KMS-11 (cell line): Measurements from ENCODE around the gene WNT5A.

ENCODE experiments used
- H2AFZ ChIP-seq: fragments of 200-600 bp; sonication (generic); 2 replicates; pipeline ENCODE4 v1.6.1; 2016; ENCODE audit warnings: antibody characterized with exemption, mixed run types, low read depth
- H3K27ac ChIP-seq: fragments of 200-600 bp; sonication (generic); 2 replicates; pipeline ENCODE4 v1.6.1; 2016; ENCODE audit warnings: mild to moderate bottlenecking, mixed run types
- H3K27me3 ChIP-seq: fragments of 200-600 bp; sonication (generic); 2 replicates; pipeline ENCODE4 v1.6.1; 2017; ENCODE audit warnings: mild to moderate bottlenecking, low read depth, mixed run types, moderate library complexity; ENCODE audit not compliant: insufficient read depth
- H3K36me3 ChIP-seq: fragments of 200-600 bp; sonication (generic); 2 replicates; pipeline ENCODE4 v1.6.1; 2017; ENCODE audit warnings: mild to moderate bottlenecking, mixed run types; ENCODE audit not compliant: insufficient read depth
- H3K4me1 ChIP-seq: fragments of 200-600 bp; sonication (generic); 2 replicates; pipeline ENCODE4 v1.6.1; 2016; ENCODE audit warnings: mild to moderate bottlenecking, low read depth, mixed run types; ENCODE audit not compliant: poor library complexity, severe bottlenecking
- H3K4me2 ChIP-seq: fragments of 200-600 bp; sonication (generic); 2 replicates; pipeline ENCODE4 v1.7.0; 2016; ENCODE audit warnings: mild to moderate bottlenecking, mixed run types
- H3K4me3 ChIP-seq: fragments of 200-600 bp; sonication (generic); IDR thresholded peaks from 2 replicates; pipeline ENCODE4 v1.6.1; 2017; ENCODE audit warnings: low read depth, low read length, mixed read lengths; ENCODE audit not compliant: insufficient read depth
- H3K79me2 ChIP-seq: fragments of 200-600 bp; sonication (generic); 2 replicates; pipeline ENCODE4 v1.6.1; 2016; ENCODE audit warnings: low read depth, mixed run types; ENCODE audit not compliant: insufficient read depth
- H3K9ac ChIP-seq: fragments of 200-600 bp; sonication (generic); 2 replicates; pipeline ENCODE4 v1.6.1; 2016; ENCODE audit warnings: mild to moderate bottlenecking, mixed run types
- H4K20me1 ChIP-seq: fragments of 200-600 bp; sonication (generic); 2 replicates; pipeline ENCODE4 v1.6.1; 2016; ENCODE audit warnings: mild to moderate bottlenecking, mixed run types; ENCODE audit not compliant: insufficient read depth
- TF ChIP-seq, protein P1 (sequence below): fragments of 200-600 bp; sonication (generic); conservative IDR thresholded peaks from 2 replicates; pipeline ENCODE4 v1.6.1; 2017; ENCODE audit warnings: low read depth, mild to moderate bottlenecking, antibody characterized with exemption, low read length, moderate library complexity, mixed read lengths

WNT5A gene

GRCh38 chr3:55466526-55466925, 20.6 kb downstream of the WNT5A start:
- Histone ChIP-seq H3K79me2 (no peaks in the 10 kb centered on the region), H3K27ac (no peak overlapping the region), H3K4me2 (no peak overlapping the region), H3K27me3 (no peaks in the 10 kb centered on the region), H3K4me3 (no peak overlapping the region), H4K20me1 (no peaks in the 10 kb centered on the region), H3K9ac (no peak overlapping the region), H2AFZ (no peak overlapping the region), H3K4me1 (no peaks in the 10 kb centered on the region), H3K36me3 (no peaks in the 10 kb centered on the region)
- TF ChIP-seq, protein P1, sequence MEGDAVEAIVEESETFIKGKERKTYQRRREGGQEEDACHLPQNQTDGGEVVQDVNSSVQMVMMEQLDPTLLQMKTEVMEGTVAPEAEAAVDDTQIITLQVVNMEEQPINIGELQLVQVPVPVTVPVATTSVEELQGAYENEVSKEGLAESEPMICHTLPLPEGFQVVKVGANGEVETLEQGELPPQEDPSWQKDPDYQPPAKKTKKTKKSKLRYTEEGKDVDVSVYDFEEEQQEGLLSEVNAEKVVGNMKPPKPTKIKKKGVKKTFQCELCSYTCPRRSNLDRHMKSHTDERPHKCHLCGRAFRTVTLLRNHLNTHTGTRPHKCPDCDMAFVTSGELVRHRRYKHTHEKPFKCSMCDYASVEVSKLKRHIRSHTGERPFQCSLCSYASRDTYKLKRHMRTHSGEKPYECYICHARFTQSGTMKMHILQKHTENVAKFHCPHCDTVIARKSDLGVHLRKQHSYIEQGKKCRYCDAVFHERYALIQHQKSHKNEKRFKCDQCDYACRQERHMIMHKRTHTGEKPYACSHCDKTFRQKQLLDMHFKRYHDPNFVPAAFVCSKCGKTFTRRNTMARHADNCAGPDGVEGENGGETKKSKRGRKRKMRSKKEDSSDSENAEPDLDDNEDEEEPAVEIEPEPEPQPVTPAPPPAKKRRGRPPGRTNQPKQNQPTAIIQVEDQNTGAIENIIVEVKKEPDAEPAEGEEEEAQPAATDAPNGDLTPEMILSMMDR = no peak

DNA sequence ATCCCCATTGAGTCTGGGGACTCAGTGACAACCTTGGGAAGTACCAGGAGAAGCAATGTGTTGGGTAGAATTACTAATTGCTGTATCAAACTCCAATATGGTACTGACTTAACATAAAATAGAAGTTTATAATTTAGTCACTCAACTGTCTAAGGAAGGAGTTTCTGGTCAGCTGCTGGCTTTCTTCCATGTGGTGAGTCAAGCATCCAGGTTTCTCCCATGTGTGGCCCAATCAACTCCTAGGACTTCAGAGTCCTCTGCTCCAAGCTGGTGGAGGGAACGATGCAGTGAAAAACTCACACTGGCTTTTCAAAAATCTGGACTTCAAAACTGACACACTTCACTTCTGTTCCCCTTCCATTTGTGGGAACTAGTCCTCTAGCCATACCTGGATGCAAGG, 25.2 kb downstream of the WNT5A start:
- Histone ChIP-seq H3K4me3 (no peak overlapping the region), H3K79me2 (no peaks in the 10 kb centered on the region), H3K4me2 (no peak overlapping the region), H3K27me3 (no peaks in the 10 kb centered on the region), H3K4me1 (no peaks in the 10 kb centered on the region), H3K36me3 (no peaks in the 10 kb centered on the region), H3K27ac (no peak overlapping the region), H3K9ac (no peak overlapping the region), H2AFZ (no peak overlapping the region), H4K20me1 (no peaks in the 10 kb centered on the region)
- TF ChIP-seq, protein P1 = no peak

DNA sequence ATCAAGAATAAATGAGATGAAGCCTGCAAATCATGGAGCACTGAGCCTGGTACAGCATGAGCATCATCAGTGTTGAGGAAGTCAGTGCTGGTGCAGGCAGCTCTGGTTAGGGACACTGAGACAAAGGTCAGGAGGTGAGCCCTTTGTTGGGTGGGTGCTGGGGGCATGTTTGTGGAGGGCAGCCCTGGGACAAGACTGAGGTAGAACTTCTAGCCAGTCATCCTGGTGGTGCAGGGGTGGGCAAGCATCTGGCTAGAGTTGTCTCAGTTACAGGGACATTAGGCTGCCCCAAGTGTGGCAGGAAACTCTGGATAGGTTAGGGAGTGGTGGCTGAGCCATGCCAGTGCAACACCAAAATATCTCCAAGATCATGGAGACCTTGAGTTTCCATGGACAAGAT, 27.3 kb downstream of the WNT5A start:
- Histone ChIP-seq H3K4me2 (no peak overlapping the region), H3K27me3 (no peaks in the 10 kb centered on the region), H3K4me1 (no peaks in the 10 kb centered on the region), H4K20me1 (no peaks in the 10 kb centered on the region), H3K27ac (no peak overlapping the region), H3K9ac (no peak overlapping the region), H3K4me3 (no peak overlapping the region), H3K36me3 (no peaks in the 10 kb centered on the region), H3K79me2 (no peaks in the 10 kb centered on the region), H2AFZ (no peak overlapping the region)
- TF ChIP-seq, protein P1 = no peak

GRCh38 chr3:55458181-55458790, 28.8 kb downstream of the WNT5A start:
- no peaks in the 10 kb centered on the region for H3K4me1 ChIP-seq
- H2AFZ ChIP-seq = no peak overlapping the region
- TF ChIP-seq, protein P1 = no peak
- H3K9ac ChIP-seq = no peak overlapping the region
- no peaks in the 10 kb centered on the region for H3K27me3 ChIP-seq
- H3K4me2 ChIP-seq = no peak overlapping the region
- H3K79me2 ChIP-seq = no peaks in the 10 kb centered on the region
- H4K20me1 ChIP-seq = no peaks in the 10 kb centered on the region
- H3K4me3 ChIP-seq = no peak overlapping the region
- no peaks in the 10 kb centered on the region for H3K36me3 ChIP-seq
- H3K27ac ChIP-seq = no peak overlapping the region
